BE2C (cell line): ENCODE measurements around the gene SAMD14.

Experiments
- DNase-seq: peaks from one replicate; pipeline ENCODE4 v3.0.0-alpha.2; 2020
- H3K27me3 ChIP-seq: fragments of 250-450 bp; sonication (Bioruptor Pico); 2 replicates; pipeline ENCODE4 v1.5.1; 2020; ENCODE audit warnings: mild to moderate bottlenecking
- H3K36me3 ChIP-seq: fragments of 250-450 bp; sonication (Bioruptor Pico); 2 replicates; pipeline ENCODE4 v1.5.1; 2020; ENCODE audit warnings: mild to moderate bottlenecking
- H3K4me1 ChIP-seq: fragments of 250-450 bp; sonication (Bioruptor Pico); 2 replicates; pipeline ENCODE4 v1.5.1; 2020
- H3K4me3 ChIP-seq: 2 replicates; pipeline ENCODE4 v1.5.1; 2011; ENCODE audit warnings: low read depth, low read length
- H3K9me3 ChIP-seq: fragments of 250-450 bp; sonication (Bioruptor Pico); 2 replicates; pipeline ENCODE4 v1.5.1; 2020
- TF ChIP-seq, protein P1 (sequence below): IDR thresholded peaks from 2 replicates; pipeline ENCODE4 v1.5.1; 2012; ENCODE audit warnings: mild to moderate bottlenecking, low read depth, low read length

SAMD14 gene

DNA sequence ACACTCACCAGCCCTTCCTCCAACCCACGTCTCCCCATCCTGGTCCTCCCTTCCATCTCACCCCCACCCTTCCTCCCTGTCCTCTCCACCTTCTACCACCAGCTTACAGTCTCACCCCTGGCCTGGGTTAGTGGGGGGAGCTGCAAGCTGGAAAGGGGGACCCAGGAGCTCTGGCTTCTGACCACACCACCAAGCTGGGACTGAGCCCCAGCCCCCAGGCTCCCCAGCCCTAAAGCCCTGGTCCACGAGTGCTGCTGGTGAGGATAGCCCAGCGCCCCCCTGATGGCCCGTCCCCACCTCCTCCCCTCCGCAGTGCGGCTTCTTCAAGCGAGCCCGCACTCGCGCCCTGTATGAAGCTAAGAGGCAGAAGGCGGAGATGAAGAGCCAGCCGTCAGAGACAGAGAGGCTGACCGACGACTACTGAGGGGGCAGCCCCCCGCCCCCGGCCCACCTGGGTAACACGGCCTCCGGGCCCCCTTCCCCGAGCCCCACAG, 42.0 kb downstream of the SAMD14 start:
- H3K9me3 ChIP-seq: no peaks in the 10 kb centered on the region
- no peaks in the 10 kb centered on the region for H3K27me3 ChIP-seq
- TF ChIP-seq, protein P1, sequence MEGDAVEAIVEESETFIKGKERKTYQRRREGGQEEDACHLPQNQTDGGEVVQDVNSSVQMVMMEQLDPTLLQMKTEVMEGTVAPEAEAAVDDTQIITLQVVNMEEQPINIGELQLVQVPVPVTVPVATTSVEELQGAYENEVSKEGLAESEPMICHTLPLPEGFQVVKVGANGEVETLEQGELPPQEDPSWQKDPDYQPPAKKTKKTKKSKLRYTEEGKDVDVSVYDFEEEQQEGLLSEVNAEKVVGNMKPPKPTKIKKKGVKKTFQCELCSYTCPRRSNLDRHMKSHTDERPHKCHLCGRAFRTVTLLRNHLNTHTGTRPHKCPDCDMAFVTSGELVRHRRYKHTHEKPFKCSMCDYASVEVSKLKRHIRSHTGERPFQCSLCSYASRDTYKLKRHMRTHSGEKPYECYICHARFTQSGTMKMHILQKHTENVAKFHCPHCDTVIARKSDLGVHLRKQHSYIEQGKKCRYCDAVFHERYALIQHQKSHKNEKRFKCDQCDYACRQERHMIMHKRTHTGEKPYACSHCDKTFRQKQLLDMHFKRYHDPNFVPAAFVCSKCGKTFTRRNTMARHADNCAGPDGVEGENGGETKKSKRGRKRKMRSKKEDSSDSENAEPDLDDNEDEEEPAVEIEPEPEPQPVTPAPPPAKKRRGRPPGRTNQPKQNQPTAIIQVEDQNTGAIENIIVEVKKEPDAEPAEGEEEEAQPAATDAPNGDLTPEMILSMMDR: no peak

GRCh38 chr17:50087246-50087911, 42.6 kb downstream of the SAMD14 start:
- no peaks in the 10 kb centered on the region for H3K4me1 ChIP-seq
- no peaks in the 10 kb centered on the region for H3K36me3 ChIP-seq
- DNase-seq: peak; percentile 79
- H3K27me3 ChIP-seq: no peaks in the 10 kb centered on the region
- TF ChIP-seq, protein P1: peak; percentile 97
- H3K9me3 ChIP-seq: no peaks in the 10 kb centered on the region
- no peak overlapping the region for H3K4me3 ChIP-seq

More for the DNA sequence above, 42.0 kb downstream of the SAMD14 start:
- Histone ChIP-seq H3K36me3 (no peaks in the 10 kb centered on the region), H3K4me3 (no peak overlapping the region), H3K4me1 (no peaks in the 10 kb centered on the region)
- DNase-seq: no peak

- H3K36me3 ChIP-seq: no peaks in the 10 kb centered on the region
- no peak overlapping the region for H3K4me3 ChIP-seq
- no peaks in the 10 kb centered on the region for H3K4me1 ChIP-seq
- TF ChIP-seq, protein P1: no peak
- no peaks in the 10 kb centered on the region for H3K27me3 ChIP-seq
- no peaks in the 10 kb centered on the region for H3K9me3 ChIP-seq
- no peak for DNase-seq
Observed at GRCh38 chr17:50081757-50082156, 48.2 kb downstream of the SAMD14 start.

- no peak for DNase-seq
- Histone ChIP-seq H3K36me3 (no peaks in the 10 kb centered on the region), H3K9me3 (no peaks in the 10 kb centered on the region), H3K4me3 (no peak overlapping the region), H3K4me1 (no peaks in the 10 kb centered on the region), H3K27me3 (no peaks in the 10 kb centered on the region)
- TF ChIP-seq, protein P1: no peak
Observed at GRCh38 chr17:50080827-50081226, 49.1 kb downstream of the SAMD14 start.

DNA sequence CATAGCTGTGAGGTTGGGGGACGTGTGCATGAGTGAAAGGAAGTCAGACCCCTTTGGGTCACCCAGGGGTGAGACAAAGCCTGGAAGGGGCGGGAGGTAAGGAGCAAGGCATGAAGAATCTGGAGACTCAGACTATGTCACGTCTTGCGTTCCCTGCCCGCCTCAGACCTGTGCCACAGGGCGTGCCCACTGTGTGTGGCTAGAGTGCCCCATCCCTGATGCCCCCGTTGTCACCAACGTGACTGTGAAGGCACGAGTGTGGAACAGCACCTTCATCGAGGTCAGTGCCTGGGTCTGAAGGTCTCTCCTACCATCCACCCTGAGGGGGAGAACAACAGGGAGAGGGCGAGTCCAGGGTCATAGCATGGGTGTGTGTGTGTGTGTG, 49.9 kb downstream of the SAMD14 start:
- Histone ChIP-seq H3K4me3 (no peak overlapping the region), H3K9me3 (no peaks in the 10 kb centered on the region), H3K36me3 (no peaks in the 10 kb centered on the region), H3K27me3 (no peaks in the 10 kb centered on the region), H3K4me1 (no peaks in the 10 kb centered on the region)
- DNase-seq: no peak
- TF ChIP-seq, protein P1: no peak

DNA sequence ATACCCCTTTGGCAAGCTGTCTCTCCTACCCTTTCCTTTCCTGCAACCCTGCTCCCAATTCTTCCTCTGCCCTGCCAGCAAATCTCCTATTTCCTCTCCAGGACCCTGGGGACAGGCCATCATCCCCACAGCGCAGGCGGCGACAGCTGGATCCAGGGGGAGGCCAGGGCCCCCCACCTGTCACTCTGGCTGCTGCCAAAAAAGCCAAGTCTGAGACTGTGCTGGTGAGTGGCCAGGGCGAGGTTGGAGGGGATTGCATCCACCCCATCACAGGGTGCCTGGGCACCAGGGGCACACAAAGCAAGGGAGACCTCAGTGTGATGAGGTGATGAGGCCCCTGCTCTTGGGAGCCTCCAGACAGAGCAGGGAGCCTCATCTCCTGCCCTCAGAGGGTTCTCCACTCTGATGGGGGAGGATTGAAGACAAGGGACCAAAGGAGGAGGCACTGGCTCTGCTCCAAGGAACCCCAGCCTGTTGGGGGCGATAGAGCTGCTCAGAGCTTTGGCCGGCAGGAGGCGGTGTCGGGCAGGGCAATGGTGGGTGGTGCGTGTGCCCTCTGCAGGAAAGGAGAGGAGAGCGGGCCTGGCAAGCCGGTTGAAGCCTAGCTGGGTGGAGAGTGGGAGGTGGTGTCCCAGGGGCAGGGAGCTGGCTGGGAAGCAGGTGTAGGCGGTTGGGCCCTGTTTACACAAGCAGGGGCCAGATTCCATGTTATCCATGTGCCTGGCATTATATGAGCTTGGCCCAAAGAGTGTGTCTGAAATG, 50.4 kb downstream of the SAMD14 start:
- DNase-seq: peak; percentile 55
- TF ChIP-seq, protein P1: peak; percentile 65
- no peaks in the 10 kb centered on the region for H3K27me3 ChIP-seq

More for the DNA sequence above, 50.4 kb downstream of the SAMD14 start:
- Histone ChIP-seq H3K9me3 (no peaks in the 10 kb centered on the region), H3K4me1 (no peaks in the 10 kb centered on the region), H3K4me3 (no peak overlapping the region), H3K36me3 (no peaks in the 10 kb centered on the region)
